ENCODE data around the gene CMBL. TPM values are rescaled to one million over a fixed set of nuclear protein-coding genes. Genes with fewer than 3 reads are reported as not detected.
A peak's percentile ranks its signal among the peaks of the same experiment; 100 is the strongest.

The CMBL gene
- total RNA-seq, 1 experiment from 2014 or later, result 12.6 TPM

DNA sequence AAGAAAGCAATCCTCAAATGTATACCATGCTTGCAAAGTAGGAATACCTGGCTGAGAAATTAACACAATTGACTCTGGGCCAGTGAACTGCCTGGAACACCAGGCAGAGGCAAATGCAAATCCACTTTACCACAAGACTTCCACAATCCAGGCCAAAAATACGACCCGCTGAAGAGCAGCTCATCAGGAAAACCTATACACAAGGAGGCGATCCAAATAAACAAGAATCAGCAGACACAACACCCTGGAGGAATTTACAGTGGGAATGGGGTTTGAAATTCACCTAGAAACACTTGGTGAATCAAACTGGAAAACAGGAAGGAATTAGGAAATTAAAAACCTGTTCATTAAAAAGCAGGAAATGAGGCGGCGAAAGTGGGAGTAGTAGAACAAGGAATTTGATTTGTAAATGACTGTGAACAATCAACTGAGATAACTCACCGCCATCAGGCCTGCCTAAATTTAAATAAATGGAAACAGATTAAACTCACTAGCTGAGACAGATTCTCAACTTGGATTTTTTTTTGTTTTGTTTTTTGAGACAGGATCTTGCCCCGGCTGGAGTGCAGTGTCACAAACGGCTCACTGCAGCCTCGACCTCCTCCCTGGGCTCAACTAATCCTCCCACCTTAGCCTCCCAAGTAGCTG, 15.9 kb downstream of the CMBL start:
- Histone ChIP-seq H3K56ac (ENCODE audit: insufficient read length, low read depth, low read length) (no peak overlapping the region), H3T11ph (ENCODE audit: low read length) (no peak overlapping the region), H2BK12ac (ENCODE audit: insufficient read length, low read depth, low read length) (no peak overlapping the region), H3K79me1 (ENCODE audit: insufficient read depth, low read depth, low read length, poor library complexity, severe bottlenecking) (no peaks in the 10 kb centered on the region), H3K27me3 (ENCODE audit: insufficient read depth, low read length) (no peaks in the 10 kb centered on the region), H2BK5ac (ENCODE audit: insufficient read length, low read length) (no peak overlapping the region), H3K18ac (ENCODE audit: insufficient read length, low read depth, low read length) (no peak overlapping the region), H4K91ac (ENCODE audit: insufficient read length, low read depth, low read length) (no peak overlapping the region), H2BK15ac (ENCODE audit: low read depth, low read length) (no peak overlapping the region), H2BK120ac (ENCODE audit: low read depth, low read length, poor library complexity, severe bottlenecking) (no peak overlapping the region), H3K23me2 (ENCODE audit: insufficient read length, low read depth, low read length, poor library complexity, severe bottlenecking) (no peaks in the 10 kb centered on the region), H3K4me1 (ENCODE audit: insufficient read depth, low read length) (no peaks in the 10 kb centered on the region), H3K23ac (ENCODE audit: insufficient read length, low read depth, low read length) (no peak overlapping the region), H3K27ac (ENCODE audit: insufficient read length, low read depth, low read length) (no peak overlapping the region), H4K5ac (ENCODE audit: insufficient read length, low read depth, low read length) (no peak overlapping the region), H4K20me1 (ENCODE audit: control insufficient read depth, insufficient read depth, insufficient read length) (no peaks in the 10 kb centered on the region), H2AFZ (ENCODE audit: low read length) (no peak overlapping the region), H3K79me2 (ENCODE audit: insufficient read depth, low read length) (peaks cover 2% of the 10 kb centered on the region; the same call in 1 of the 2 replicates), H3K4me2 (ENCODE audit: insufficient read depth, insufficient read length, low read length) (no peak overlapping the region), H3K14ac (ENCODE audit: insufficient read depth, low read length) (no peak overlapping the region), H3K9ac (ENCODE audit: extremely low read depth, insufficient read length, low read length) (no peak overlapping the region), H2AK5ac (ENCODE audit: insufficient read length, low read length) (no peak overlapping the region), H3K9me3 (ENCODE audit: control insufficient read depth, low read depth, low read length) (no peaks in the 10 kb centered on the region), H3K4ac (ENCODE audit: low read depth, low read length) (no peak overlapping the region), H4K8ac (replicated peaks; ENCODE audit: insufficient read length, low read depth, low read length) (no peak overlapping the region), H2BK20ac (ENCODE audit: low read depth, low read length, poor library complexity, severe bottlenecking) (no peak overlapping the region)
- no peak overlapping the region for H3K4me3 Mint-ChIP-seq
- H3K27me3 Mint-ChIP-seq (ENCODE audit: low read depth), result no peaks in the 10 kb centered on the region
- TF ChIP-seq, protein P1, sequence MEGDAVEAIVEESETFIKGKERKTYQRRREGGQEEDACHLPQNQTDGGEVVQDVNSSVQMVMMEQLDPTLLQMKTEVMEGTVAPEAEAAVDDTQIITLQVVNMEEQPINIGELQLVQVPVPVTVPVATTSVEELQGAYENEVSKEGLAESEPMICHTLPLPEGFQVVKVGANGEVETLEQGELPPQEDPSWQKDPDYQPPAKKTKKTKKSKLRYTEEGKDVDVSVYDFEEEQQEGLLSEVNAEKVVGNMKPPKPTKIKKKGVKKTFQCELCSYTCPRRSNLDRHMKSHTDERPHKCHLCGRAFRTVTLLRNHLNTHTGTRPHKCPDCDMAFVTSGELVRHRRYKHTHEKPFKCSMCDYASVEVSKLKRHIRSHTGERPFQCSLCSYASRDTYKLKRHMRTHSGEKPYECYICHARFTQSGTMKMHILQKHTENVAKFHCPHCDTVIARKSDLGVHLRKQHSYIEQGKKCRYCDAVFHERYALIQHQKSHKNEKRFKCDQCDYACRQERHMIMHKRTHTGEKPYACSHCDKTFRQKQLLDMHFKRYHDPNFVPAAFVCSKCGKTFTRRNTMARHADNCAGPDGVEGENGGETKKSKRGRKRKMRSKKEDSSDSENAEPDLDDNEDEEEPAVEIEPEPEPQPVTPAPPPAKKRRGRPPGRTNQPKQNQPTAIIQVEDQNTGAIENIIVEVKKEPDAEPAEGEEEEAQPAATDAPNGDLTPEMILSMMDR (conservative IDR thresholded peaks at IDR 0.05), result no peak
- DNase-seq, result no peak
- peaks cover 2 to 4% of the 10 kb centered on the region in 2 experiments; a peak in 4 of 5 replicates for H3K9me3 Mint-ChIP-seq
- peak overlapping the region; percentile 8 to 85 (median 11); a peak in 3 of 7 replicates for H3K27ac Mint-ChIP-seq
- H3K36me3 Mint-ChIP-seq (ENCODE audit: insufficient read depth in 1 of 3, low read depth in 3 of 3), result peaks cover 9 to 16% (median 12%) of the 10 kb centered on the region in 3 experiments; a peak in 6 of 7 replicates
- H3K4me1 Mint-ChIP-seq, result peaks cover 7 to 8% of the 10 kb centered on the region in 2 experiments
- WGBS (ENCODE audit: extremely low coverage, insufficient read length, low lambda C conversion rate), result no CpG with 5 or more reads among the region's 9 CpGs
